GM23338 (cell line): ENCODE results near the gene RAD51D.

ENCODE experiments used
- CREB1 ChIP-seq: fragments of 250-450 bp; sonication (Bioruptor Pico); IDR thresholded peaks from 2 replicates; pipeline ENCODE4 v1.5.0; 2020; ENCODE audit warnings: low read depth, mild to moderate bottlenecking, moderate library complexity
- CTCF ChIP-seq, 2 experiments: fragments of 200-600 bp in 1 of 2; sonication (generic) in 1 of 2; conservative IDR thresholded peaks; 2 replicates each; pipeline versions ENCODE4 v1.5.1 to v1.6.1; 2016 to 2017; ENCODE audit warnings: antibody characterized with exemption in 2 of 2, low read depth in 2 of 2, mild to moderate bottlenecking in 2 of 2, moderate library complexity in 1 of 2
- EZH2 ChIP-seq: fragments of 200-600 bp; sonication (generic); IDR thresholded peaks from one replicate; pipeline ENCODE4 v1.8.0; 2017; ENCODE audit warnings: antibody characterized with exemption, mild to moderate bottlenecking, low read depth; ENCODE audit not compliant: unreplicated experiment
- EZH2phosphoT487 ChIP-seq: fragments of 200-600 bp; sonication (generic); IDR thresholded peaks from one replicate; pipeline ENCODE4 v1.8.1; 2018; ENCODE audit warnings: antibody characterized with exemption; ENCODE audit not compliant: unreplicated experiment
- JUNB ChIP-seq: IDR thresholded peaks from one replicate; pipeline ENCODE4 v1.6.1; 2016; ENCODE audit warnings: antibody characterized with exemption; ENCODE audit not compliant: unreplicated experiment
- POLR2AphosphoS5 ChIP-seq: IDR thresholded peaks from 2 replicates; pipeline ENCODE4 v1.6.1; 2016; ENCODE audit warnings: antibody characterized with exemption, low read depth
- REST ChIP-seq: IDR thresholded peaks from one replicate; pipeline ENCODE4 v1.6.1; 2018; ENCODE audit warnings: antibody characterized with exemption; ENCODE audit not compliant: unreplicated experiment

- TF ChIP-seq EZH2 (no peak), CTCF (conservative IDR thresholded peaks at IDR 0.05; ENCODE audit: low read depth in 2 of 2) (no peak), JUNB (no peak), POLR2AphosphoS5 (no peak), REST (no peak), EZH2phosphoT487 (no peak), CREB1 (CRISPR knock-in tag) (no peak)
These were observed 31.8 kb downstream of the RAD51D start for GRCh38 chr17:35087731-35088355.
